Astrocyte of the cerebellum (primary cell): ENCODE data around the gene SERPINA4.

Experiments used
- DNase-seq: peaks from one replicate; pipeline ENCODE4 v3.0.0-alpha.2; 2011; ENCODE audit warnings: low read depth
- H3K4me3 ChIP-seq: 2 replicates; pipeline ENCODE4 v1.5.1; 2011; ENCODE audit warnings: mild to moderate bottlenecking, low read depth, low read length, moderate library complexity
- in situ Hi-C: cut with HindIII; loops from 2 replicates; pipeline ENCODE4 v1.10.0; 2017; ENCODE audit warnings: low sequenced_read_pairs
- TF ChIP-seq, protein P1 (sequence below): IDR thresholded peaks from 2 replicates; pipeline ENCODE4 v1.5.1; 2012; ENCODE audit warnings: low read length, low read depth, moderate library complexity, mild to moderate bottlenecking; ENCODE audit errors: missing control alignments

SERPINA4 gene

DNA sequence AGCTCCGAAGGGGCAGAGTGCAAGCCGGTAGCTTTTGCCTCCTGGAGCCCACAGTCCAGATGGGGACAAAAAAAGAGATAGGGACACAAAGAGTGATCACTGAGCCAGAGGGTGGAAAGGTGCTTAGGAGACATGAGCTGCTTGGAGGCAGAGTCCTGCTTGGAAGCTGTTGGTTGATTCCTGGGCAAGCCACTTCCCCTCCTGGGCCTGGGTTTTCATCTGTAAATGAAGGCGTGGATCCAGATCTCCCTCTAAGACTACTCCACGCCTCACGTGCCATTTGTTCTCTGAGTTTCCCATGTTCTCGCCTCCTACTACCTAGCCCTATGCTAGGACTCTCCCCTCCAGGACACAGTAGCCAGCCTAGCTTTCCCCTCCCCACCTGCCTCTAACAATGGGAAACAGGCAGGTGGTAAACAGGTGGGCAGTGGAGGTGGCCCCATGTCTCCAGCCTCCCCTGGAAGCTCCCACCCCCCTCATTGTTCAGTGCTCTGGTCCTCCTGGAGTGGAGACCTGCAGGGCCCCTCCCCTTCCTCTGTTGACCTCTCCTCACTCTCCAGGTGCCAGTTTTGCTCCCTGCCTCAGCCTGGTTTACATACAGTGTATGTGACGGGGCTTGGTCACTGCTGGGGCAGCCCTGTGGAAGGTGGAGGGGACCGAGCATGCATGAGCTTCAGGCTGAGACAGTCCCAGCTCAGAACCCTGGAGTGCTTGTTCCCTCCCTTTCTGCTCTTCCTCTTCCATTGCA lies 54.8 kb downstream of the SERPINA4 start:
- DNase-seq: no peak
- in situ Hi-C loops: no loop called here
- TF ChIP-seq, protein P1, sequence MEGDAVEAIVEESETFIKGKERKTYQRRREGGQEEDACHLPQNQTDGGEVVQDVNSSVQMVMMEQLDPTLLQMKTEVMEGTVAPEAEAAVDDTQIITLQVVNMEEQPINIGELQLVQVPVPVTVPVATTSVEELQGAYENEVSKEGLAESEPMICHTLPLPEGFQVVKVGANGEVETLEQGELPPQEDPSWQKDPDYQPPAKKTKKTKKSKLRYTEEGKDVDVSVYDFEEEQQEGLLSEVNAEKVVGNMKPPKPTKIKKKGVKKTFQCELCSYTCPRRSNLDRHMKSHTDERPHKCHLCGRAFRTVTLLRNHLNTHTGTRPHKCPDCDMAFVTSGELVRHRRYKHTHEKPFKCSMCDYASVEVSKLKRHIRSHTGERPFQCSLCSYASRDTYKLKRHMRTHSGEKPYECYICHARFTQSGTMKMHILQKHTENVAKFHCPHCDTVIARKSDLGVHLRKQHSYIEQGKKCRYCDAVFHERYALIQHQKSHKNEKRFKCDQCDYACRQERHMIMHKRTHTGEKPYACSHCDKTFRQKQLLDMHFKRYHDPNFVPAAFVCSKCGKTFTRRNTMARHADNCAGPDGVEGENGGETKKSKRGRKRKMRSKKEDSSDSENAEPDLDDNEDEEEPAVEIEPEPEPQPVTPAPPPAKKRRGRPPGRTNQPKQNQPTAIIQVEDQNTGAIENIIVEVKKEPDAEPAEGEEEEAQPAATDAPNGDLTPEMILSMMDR: no peak
- H3K4me3 ChIP-seq: no peak overlapping the region

DNA sequence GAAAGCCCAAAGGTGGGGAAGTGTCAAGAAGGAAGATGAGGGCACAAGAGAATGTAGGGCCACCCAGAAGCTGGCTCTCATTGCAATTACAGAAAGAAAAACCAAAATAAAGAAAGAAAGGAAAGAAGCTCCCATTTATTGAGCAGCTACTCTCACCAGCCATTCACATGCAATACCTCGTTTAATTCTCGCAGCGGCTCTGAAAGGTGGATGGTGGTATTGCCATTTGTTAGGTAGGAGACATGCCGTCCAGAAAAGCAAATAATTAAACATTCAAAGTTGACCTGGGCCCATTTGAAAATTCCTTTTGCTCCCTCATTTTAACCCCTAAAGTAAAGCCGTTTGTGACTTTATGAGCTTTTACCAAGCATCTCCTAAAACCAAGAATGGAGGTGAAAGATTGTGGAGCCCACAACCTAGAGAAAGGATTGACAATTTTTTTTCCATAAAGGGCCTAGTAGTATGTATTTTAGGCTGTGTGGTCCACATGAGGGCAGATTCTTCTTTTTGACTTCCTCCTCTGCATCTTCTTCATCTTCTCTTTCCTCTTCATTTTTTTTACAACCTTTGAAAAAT lies 56.2 kb downstream of the SERPINA4 start:
- no peak overlapping the region for H3K4me3 ChIP-seq
- TF ChIP-seq, protein P1: no peak
- in situ Hi-C loops: no loop called here
- no peak for DNase-seq

DNA sequence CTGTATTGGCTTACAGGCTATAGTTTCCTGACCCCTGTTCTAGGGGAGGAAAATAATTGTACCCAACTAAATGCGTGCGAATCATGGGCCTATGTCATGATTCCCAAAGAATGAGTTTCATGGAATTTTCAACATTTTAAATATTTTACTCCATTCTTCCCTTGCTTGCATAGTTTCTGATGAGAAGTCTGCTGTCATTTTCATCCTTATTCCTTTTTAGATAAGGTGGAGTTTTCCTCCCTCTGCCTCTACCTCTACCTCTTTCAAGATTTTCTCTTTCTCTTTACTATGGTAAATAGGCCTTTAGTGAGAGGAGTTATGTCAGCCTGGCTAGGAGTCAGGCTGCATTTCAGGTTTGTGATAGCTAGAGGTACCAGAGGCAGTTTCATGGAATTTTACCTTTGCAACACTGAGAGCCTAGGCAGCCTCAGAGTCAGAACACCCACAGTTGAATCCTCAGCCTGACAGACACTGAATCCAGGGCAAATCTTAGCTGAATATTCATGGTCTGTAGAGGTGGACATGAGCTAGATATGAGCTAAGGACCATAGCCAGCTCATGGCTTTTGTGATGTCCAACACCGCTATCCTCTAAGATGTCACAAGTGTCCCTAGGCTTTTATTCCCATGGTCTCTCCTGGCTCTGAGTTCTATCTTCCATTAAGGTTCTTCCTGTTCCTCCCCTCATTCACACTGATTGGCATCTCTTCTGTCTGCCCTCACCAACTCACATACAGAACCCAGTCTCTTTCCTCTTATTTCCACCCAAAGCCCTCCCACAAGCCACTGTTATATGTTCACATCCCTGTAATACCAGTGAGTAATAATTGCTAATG lies 57.0 kb downstream of the SERPINA4 start:
- H3K4me3 ChIP-seq: no peak overlapping the region
- no peak for DNase-seq
- in situ Hi-C loops: no loop called here
- TF ChIP-seq, protein P1: no peak

DNA sequence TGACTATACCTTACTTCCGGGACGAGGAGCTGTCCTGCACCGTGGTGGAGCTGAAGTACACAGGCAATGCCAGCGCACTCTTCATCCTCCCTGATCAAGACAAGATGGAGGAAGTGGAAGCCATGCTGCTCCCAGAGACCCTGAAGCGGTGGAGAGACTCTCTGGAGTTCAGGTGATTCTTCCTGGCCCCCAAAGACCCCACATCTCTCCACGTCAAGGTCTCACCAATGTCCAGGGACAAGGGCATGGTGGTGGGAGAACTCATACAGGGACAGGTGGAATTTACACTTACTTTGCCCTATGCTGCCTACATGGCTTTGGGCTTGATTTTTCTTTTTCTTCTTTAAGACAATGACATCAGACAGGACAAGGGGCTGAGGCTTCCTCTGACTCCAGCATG lies 58.1 kb downstream of the SERPINA4 start:
- DNase-seq: no peak
- H3K4me3 ChIP-seq: no peak overlapping the region
- TF ChIP-seq, protein P1: no peak
- in situ Hi-C loops: no loop called here
